GM12864 (cell line): ENCODE data around the gene USP21.

ENCODE experiments used
- DNase-seq: peaks from one replicate; pipeline ENCODE4 v3.0.0-alpha.2; 2011; ENCODE audit warnings: low read depth
- H3K4me3 ChIP-seq: 2 replicates; pipeline ENCODE4 v1.5.1; 2011; ENCODE audit warnings: mild to moderate bottlenecking, low read depth, low read length, control low read depth
- CTCF ChIP-seq: IDR thresholded peaks from 2 replicates; pipeline ENCODE4 v1.5.1; 2011; ENCODE audit warnings: low read depth, mild to moderate bottlenecking, moderate library complexity, low read length, control low read depth, inconsistent platforms; ENCODE audit errors: missing control alignments

USP21 gene

GRCh38 chr1:161128591-161129420, 30.5 kb upstream of the USP21 start:
- H3K4me3 ChIP-seq: no peak overlapping the region
- no peak for DNase-seq
- no peak for TF ChIP-seq CTCF

GRCh38 chr1:161130266-161130665, 29.0 kb upstream of the USP21 start:
- TF ChIP-seq CTCF: no peak
- no peak for DNase-seq
- no peak overlapping the region for H3K4me3 ChIP-seq

GRCh38 chr1:161131523-161132409, 27.5 kb upstream of the USP21 start:
- no peak for TF ChIP-seq CTCF
- DNase-seq: no peak

GRCh38 chr1:161132410-161133219, 26.7 kb upstream of the USP21 start, which contains the start of gene DEDD:
DEDD (minus strand) TSS chr1:161132667; CDS start chr1:161124462, 8,205 bp downstream.
- peak within 1 kb of the TSS; percentile 90 for H3K4me3 ChIP-seq
- no peak for TF ChIP-seq CTCF
- DNase-seq: peak; percentile 91

More at GRCh38 chr1:161131523-161132409, 27.5 kb upstream of the USP21 start:
- H3K4me3 ChIP-seq: peak overlapping the region; percentile 90

GRCh38 chr1:161133220-161133740, 26.0 kb upstream of the USP21 start:
- no peak for TF ChIP-seq CTCF
- no peak for DNase-seq
- H3K4me3 ChIP-seq: peak overlapping the region; percentile 90

- DNase-seq: no peak
- no peak overlapping the region for H3K4me3 ChIP-seq
- no peak for TF ChIP-seq CTCF
These were observed 21.4 kb upstream of the USP21 start for GRCh38 chr1:161137881-161138280.
